ENCODE measurements around the gene ADAM8.
A peak's percentile ranks its signal among the peaks of the same experiment; 100 is the strongest.
"Not testable (repeated sequence)": the region's sequence is repeated elsewhere in the genome, so short reads cannot be mapped to it uniquely, and the experiment has no call there.

ADAM8 gene

DNA sequence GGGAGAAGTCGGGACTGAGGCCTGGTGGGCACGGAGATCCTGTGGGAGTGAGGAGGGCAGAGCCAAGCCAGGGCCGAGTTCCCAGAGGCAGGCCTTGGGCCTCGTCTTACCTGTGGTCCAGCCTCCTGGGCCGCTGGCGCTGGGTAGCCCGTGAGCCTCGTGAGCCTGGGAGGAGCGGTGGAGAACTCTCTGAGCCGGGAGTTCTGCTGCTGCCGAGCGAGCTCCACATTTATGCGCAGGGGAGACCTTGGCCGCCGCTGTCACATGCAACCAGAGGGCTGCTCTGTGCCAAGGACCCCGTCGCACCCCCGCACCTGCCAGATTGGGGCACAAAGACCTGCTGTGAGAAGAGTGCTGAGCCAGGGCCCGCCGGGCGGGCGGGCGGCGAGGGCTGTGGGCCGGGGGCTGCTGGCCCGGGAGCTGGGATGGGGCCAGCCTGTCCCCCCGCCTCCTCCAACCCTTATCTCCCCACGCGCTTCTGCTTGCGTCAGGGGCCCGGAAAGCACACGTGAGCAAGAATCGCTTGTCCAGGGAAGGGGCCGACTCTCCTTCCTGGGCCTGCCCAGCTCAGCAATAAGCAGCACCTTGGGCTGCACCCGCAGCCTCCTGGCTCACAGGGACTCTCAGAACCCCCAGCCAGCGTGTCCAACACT, 28.9 kb downstream of the ADAM8 start:
- DNase-seq, result no peak

DNA sequence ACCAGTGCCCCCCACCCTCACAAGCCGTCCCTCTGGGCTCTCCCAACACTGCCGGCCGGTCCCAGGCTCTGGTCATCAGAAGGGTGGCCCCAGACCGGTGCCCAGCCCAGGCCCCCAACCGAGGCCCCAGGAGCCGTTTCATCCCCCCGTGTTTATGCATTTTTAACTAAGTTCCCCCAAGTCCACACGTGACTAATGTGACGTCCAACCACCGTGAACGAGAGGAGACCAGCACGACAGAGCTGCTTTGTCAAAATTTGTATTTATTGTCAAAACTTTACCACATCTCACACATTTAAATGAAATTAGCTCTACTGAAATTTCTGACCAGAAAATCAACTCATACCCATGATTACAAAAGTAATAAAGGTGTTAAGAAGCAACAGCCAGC, 30.4 kb downstream of the ADAM8 start:
- no peak for DNase-seq

GRCh38 chr10:133245439-133246235, 31.0 kb downstream of the ADAM8 start:
- DNase-seq, result no peak

GRCh38 chr10:133243593-133243992, 33.1 kb downstream of the ADAM8 start:
- DNase-seq, result no peak

DNA sequence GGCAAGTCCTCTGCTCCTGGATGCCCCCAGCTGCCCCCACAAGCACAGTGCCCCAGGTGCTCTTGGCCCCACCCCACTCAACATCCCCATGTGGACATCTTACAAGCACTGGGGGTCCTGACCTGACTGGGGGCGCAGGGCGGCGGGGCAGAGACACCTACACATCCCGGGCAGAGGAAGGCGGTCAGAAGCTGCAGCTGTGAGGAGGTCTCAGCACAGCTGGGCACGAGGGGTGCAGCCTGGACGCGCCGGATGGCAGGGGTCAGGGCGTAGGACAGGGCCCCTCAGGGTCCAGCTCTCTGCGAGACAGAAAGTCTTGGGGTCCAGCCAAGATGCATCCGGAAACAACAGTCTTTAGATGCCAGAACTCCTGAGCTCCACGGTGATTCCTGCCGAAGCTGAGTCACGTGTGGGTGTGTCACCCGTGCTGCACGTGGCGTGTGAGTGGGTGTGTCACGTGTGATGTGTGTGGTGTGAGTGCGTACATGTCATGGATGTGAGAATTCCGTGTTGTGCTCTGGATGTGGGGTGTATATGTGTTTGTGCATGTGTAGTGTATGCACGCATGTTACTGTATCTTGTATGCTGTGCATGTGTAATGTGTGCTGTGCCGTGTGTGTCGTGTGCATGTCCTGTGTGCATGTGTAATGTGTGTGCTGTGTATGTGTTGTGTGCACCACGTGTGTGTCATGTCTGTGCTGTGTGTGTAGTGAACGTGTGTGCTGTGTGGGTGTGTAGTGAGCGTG, 33.9 kb downstream of the ADAM8 start:
- DNase-seq, result no peak

- DNase-seq, result no peak
These were observed 35.0 kb downstream of the ADAM8 start for GRCh38 chr10:133241501-133242205.

- no peak for DNase-seq
These were observed 36.7 kb downstream of the ADAM8 start for GRCh38 chr10:133239990-133240389.

DNA sequence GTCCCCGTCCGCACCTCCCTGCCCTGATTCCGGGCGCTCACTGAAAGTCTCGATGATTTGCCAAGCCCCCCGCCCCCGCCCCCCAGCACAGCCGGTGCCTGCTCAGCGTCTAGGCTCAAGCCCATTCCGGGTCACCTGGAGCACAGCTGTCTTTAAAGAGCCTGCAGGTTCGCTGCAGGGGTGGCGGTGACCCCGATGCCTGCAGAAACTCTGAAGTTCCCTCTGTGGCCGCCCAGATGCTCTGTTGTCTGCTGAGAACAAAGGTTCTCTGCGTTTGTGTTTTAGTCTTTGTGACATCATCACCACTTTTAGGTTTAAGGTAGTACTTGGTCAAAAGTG, 38.2 kb downstream of the ADAM8 start:
- no peak for DNase-seq

- no peak for DNase-seq
These were observed 38.8 kb downstream of the ADAM8 start, which contains the start of gene VENTX for GRCh38 chr10:133237588-133238465. Gene VENTX (plus strand): TSS chr10:133237855. CDS start chr10:133237915, 60 bp downstream.

- no peak for DNase-seq
These were observed 39.5 kb downstream of the ADAM8 start for GRCh38 chr10:133237241-133237587.

- no peak for DNase-seq
These were observed 40.0 kb downstream of the ADAM8 start for GRCh38 chr10:133236401-133237240.

DNA sequence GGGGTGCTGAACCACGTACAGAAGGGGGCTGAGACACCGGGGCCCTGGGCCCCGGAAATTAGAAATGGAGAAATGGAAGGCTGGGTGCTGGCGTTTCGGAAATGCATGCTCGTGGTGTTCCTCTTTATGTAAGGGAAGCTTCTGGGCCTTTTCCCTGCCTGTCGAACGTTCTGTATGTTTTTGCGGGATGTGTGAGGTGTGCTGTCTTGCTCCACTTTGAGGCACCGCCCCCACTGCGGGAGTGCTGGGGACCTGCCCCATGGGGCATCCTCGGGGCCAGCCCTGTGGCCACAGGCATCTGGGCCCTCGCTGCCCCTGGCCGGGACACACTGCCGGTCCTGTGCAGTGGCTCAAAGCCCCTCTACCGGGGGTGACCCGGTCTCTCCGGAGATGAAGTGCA, 40.7 kb downstream of the ADAM8 start:
- DNase-seq, result no peak

GRCh38 chr10:133235265-133235855, 41.3 kb downstream of the ADAM8 start:
- DNase-seq, result no peak

DNA sequence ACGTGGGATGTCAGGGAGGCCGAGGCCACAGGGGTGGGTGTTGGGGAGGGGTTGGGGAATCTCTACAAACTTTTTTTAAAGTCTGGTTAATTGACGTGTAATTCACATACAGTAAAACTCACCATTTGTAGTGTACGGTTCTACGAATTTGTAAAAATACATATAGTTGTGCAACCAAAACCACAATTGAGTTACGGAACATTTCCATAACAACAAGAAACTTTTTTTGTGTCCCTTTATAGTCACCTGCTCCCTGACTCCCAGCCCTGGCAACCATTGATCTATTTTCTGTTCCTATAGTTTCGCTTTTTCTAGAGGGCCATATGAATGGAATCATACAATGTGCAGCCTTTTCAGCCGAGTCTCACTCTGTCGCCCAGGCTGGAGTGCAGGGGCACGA, 41.9 kb downstream of the ADAM8 start:
- DNase-seq, result not testable (repeated sequence)

- DNase-seq, result no peak
These were observed 44.6 kb downstream of the ADAM8 start for GRCh38 chr10:133231946-133232574.

- DNase-seq, result peak; percentile 63
These were observed 45.3 kb downstream of the ADAM8 start for GRCh38 chr10:133231244-133231945.

DNA sequence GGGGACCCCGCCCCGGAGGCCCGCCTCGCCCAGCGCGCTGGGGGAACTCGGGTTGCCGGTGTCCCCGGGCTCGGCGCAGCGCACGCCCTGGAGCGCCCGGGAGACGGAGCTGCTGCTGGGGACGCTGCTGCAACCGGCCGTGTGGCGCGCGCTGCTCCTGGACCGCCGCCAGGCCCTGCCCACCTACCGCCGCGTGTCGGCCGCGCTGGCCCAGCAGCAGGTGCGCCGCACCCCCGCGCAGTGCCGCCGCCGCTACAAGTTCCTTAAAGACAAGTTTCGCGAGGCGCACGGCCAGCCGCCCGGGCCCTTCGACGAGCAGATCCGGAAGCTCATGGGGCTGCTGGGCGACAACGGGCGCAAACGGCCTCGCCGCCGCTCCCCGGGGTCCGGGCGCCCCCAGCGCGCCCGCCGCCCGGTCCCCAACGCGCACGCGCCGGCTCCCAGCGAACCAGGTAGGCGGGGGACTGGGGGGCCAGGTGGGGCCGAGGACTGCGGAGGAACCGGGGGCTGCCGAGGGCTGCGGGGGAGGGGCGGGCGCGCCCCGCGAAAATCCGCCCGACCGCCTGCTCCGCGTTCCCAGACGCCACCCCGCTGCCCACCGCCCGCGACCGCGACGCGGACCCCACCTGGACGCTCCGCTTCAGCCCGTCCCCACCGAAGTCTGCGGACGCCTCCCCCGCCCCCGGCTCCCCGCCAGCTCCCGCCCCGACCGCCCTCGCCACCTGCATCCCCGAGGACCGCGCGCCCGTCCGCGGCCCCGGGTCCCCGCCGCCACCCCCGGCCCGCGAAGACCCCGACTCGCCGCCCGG, 46.1 kb downstream of the ADAM8 start:
- DNase-seq, result no peak

GRCh38 chr10:133230044-133230361, 46.7 kb downstream of the ADAM8 start, which contains the start of gene UTF1:
Gene UTF1 (plus strand): TSS chr10:133230217. CDS start chr10:133230289, 72 bp downstream.
- DNase-seq, result no peak

All from retina (tissue), 1 donor.